HEK293 (cell line): ENCODE results near the gene STAC.

Experiments
- MZF1 ChIP-seq: fragments of 450-650 bp; formaldehyde crosslinking; IDR thresholded peaks from 2 replicates; pipeline ENCODE4 v1.5.1; 2017; ENCODE audit warnings: missing biosample characterization, missing genetic modification characterization, borderline replicate concordance
- ZBTB1 ChIP-seq: fragments of 450-650 bp; formaldehyde crosslinking; IDR thresholded peaks from 2 replicates; pipeline ENCODE4 v1.5.1; 2016; ENCODE audit warnings: missing biosample characterization, missing genetic modification characterization
- ZNF223 ChIP-seq: fragments of 450-650 bp; formaldehyde crosslinking; IDR thresholded peaks from 2 replicates; pipeline ENCODE4 v1.5.1; 2016; ENCODE audit warnings: missing biosample characterization, missing genetic modification characterization
- ZNF248 ChIP-seq: fragments of 450-650 bp; formaldehyde crosslinking; IDR thresholded peaks from 2 replicates; pipeline ENCODE4 v1.5.1; 2017; ENCODE audit warnings: missing biosample characterization, missing genetic modification characterization
- ZNF404 ChIP-seq: fragments of 450-650 bp; formaldehyde crosslinking; IDR thresholded peaks from 2 replicates; pipeline ENCODE4 v1.5.1; 2017; ENCODE audit warnings: missing biosample characterization, missing genetic modification characterization
- ZNF510 ChIP-seq: fragments of 450-650 bp; formaldehyde crosslinking; IDR thresholded peaks from 2 replicates; pipeline ENCODE4 v1.5.1; 2018; ENCODE audit warnings: mild to moderate bottlenecking, missing genetic modification characterization, missing biosample characterization; ENCODE audit not compliant: insufficient replicate concordance
- ZNF629 ChIP-seq: fragments of 450-650 bp; formaldehyde crosslinking; IDR thresholded peaks from 2 replicates; pipeline ENCODE4 v1.5.1; 2017; ENCODE audit warnings: missing biosample characterization, missing genetic modification characterization
- ZNF76 ChIP-seq: fragments of 450-650 bp; formaldehyde crosslinking; IDR thresholded peaks from 2 replicates; pipeline ENCODE4; 2016; ENCODE audit warnings: low read depth, missing biosample characterization, missing genetic modification characterization, borderline replicate concordance
- ZNF830 ChIP-seq: fragments of 450-650 bp; IDR thresholded peaks from 2 replicates; pipeline ENCODE4 v1.5.0; 2018; ENCODE audit warnings: missing biosample characterization, missing genetic modification characterization, low read depth, mild to moderate bottlenecking, moderate library complexity
- TF ChIP-seq, protein P1 (sequence below): fragments of 450-650 bp; formaldehyde crosslinking; IDR thresholded peaks from 2 replicates; pipeline ENCODE4 v1.5.1; 2016; ENCODE audit warnings: missing biosample characterization, missing genetic modification characterization
- TF ChIP-seq, protein P2 (sequence below): fragments of 450-650 bp; formaldehyde crosslinking; IDR thresholded peaks from 2 replicates; pipeline ENCODE4 v1.5.1; 2016; ENCODE audit warnings: missing biosample characterization, missing genetic modification characterization

DNA sequence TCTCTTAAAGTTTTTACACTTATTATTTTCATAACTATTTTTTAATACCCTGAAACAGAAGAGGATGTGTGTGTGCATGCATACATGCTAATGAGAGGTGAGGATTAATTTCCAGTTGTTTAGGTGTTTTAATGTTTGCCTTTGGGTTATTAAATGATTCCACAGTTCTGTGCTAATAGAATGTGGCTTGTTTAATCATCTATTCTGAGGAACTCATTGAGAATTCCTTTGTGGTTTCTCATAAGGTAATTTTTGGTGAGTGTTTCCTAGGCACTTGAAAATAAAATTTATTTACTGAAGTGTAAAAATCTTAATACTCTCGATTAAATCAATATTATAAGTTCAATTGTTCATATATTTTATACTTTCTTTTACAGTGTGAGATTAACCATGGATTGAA lies 38.0 kb downstream of the STAC start:
- TF ChIP-seq, protein P1, sequence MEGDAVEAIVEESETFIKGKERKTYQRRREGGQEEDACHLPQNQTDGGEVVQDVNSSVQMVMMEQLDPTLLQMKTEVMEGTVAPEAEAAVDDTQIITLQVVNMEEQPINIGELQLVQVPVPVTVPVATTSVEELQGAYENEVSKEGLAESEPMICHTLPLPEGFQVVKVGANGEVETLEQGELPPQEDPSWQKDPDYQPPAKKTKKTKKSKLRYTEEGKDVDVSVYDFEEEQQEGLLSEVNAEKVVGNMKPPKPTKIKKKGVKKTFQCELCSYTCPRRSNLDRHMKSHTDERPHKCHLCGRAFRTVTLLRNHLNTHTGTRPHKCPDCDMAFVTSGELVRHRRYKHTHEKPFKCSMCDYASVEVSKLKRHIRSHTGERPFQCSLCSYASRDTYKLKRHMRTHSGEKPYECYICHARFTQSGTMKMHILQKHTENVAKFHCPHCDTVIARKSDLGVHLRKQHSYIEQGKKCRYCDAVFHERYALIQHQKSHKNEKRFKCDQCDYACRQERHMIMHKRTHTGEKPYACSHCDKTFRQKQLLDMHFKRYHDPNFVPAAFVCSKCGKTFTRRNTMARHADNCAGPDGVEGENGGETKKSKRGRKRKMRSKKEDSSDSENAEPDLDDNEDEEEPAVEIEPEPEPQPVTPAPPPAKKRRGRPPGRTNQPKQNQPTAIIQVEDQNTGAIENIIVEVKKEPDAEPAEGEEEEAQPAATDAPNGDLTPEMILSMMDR: no peak
- TF ChIP-seq ZNF830 (tag by site-specific recombination): no peak
- no peak for TF ChIP-seq MZF1 (tag by site-specific recombination)
- no peak for TF ChIP-seq ZNF76 (tag by site-specific recombination)
- TF ChIP-seq ZNF510 (tag by site-specific recombination): no peak
- TF ChIP-seq ZBTB1 (tag by site-specific recombination): no peak
- no peak for TF ChIP-seq ZNF223 (tag by site-specific recombination)
- TF ChIP-seq ZNF248: no peak
- TF ChIP-seq, protein P2, sequence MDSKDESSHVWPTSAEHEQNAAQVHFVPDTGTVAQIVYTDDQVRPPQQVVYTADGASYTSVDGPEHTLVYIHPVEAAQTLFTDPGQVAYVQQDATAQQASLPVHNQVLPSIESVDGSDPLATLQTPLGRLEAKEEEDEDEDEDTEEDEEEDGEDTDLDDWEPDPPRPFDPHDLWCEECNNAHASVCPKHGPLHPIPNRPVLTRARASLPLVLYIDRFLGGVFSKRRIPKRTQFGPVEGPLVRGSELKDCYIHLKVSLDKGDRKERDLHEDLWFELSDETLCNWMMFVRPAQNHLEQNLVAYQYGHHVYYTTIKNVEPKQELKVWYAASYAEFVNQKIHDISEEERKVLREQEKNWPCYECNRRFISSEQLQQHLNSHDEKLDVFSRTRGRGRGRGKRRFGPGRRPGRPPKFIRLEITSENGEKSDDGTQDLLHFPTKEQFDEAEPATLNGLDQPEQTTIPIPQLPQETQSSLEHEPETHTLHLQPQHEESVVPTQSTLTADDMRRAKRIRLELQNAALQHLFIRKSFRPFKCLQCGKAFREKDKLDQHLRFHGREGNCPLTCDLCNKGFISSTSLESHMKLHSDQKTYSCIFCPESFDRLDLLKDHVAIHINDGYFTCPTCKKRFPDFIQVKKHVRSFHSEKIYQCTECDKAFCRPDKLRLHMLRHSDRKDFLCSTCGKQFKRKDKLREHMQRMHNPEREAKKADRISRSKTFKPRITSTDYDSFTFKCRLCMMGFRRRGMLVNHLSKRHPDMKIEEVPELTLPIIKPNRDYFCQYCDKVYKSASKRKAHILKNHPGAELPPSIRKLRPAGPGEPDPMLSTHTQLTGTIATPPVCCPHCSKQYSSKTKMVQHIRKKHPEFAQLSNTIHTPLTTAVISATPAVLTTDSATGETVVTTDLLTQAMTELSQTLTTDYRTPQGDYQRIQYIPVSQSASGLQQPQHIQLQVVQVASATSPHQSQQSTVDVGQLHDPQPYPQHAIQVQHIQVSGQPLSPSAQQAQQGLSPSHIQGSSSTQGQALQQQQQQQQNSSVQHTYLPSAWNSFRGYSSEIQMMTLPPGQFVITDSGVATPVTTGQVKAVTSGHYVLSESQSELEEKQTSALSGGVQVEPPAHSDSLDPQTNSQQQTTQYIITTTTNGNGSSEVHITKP (tag by site-specific recombination): no peak
- TF ChIP-seq ZNF404 (tag by site-specific recombination): no peak
- TF ChIP-seq ZNF629 (tag by site-specific recombination): no peak
